IMR-90 (cell line): ENCODE measurements around the gene TIRAP. TPM values are rescaled to one million over a fixed set of nuclear protein-coding genes. Genes with fewer than 3 reads are reported as not detected.

ENCODE experiments used
- ATAC-seq: fragments of 200-7000 bp; cut with Tn5 transposase; 2 replicates; pipeline ENCODE4 v1.9.1; 2020; ENCODE audit warnings: low read depth, mild to moderate bottlenecking, moderate library complexity
- BruUV-seq: library from RNA; stranded (reverse); fragments of 400-500 nt; replicated peaks from 2 replicates; lab custom pipeline; 2021; lab: Mats Ljungman, UMichigan
- CTCF ChIA-PET: fragments of 300-600 bp; formaldehyde crosslinking; extraction: SDS; loops from one replicate; lab custom pipeline; 2021; ENCODE audit warnings: antibody characterized with exemption; lab: Yijun Ruan, JAX
- POLR2A ChIA-PET: fragments of 300-600 bp; sonication (Branson Sonifier 250); formaldehyde crosslinking; loops from one replicate; lab custom pipeline; 2022; ENCODE audit warnings: antibody characterized with exemption; ENCODE audit not compliant: unreplicated experiment; lab: Charles Lee
- DNase-seq: peaks from one replicate; pipeline ENCODE4 v3.0.0; 2013
- H2AFZ ChIP-seq: replicated peaks from 2 replicates; pipeline ENCODE3; 2013; ENCODE audit warnings: low read length, mild to moderate bottlenecking; ENCODE audit not compliant: poor library complexity
- H2AK5ac ChIP-seq: 2 replicates; pipeline ENCODE4 v1.6.1; 2013; ENCODE audit warnings: low read depth, low read length, inconsistent platforms
- H2AK9ac ChIP-seq: replicated peaks from 2 replicates; pipeline ENCODE3; 2013; ENCODE audit warnings: mild to moderate bottlenecking, low read depth, low read length, moderate library complexity; ENCODE audit not compliant: poor library complexity
- H2BK120ac ChIP-seq: 2 replicates; pipeline ENCODE4 v1.6.1; 2013; ENCODE audit warnings: low read depth, low read length, inconsistent platforms
- H2BK15ac ChIP-seq: 3 replicates; pipeline ENCODE4 v1.6.1; 2013; ENCODE audit warnings: low read depth, low read length, inconsistent platforms
- H2BK20ac ChIP-seq: 2 replicates; pipeline ENCODE4 v1.6.1; 2013; ENCODE audit warnings: low read depth, mild to moderate bottlenecking, inconsistent platforms, low read length, moderate library complexity
- H2BK5ac ChIP-seq: 2 replicates; pipeline ENCODE4 v1.6.1; 2013; ENCODE audit warnings: mild to moderate bottlenecking, low read depth, low read length, inconsistent platforms; ENCODE audit not compliant: poor library complexity, severe bottlenecking
- H3K14ac ChIP-seq: replicated peaks from 2 replicates; pipeline ENCODE4 v1.6.1; 2013; ENCODE audit warnings: low read depth, low read length, inconsistent platforms
- H3K18ac ChIP-seq: 2 replicates; pipeline ENCODE4 v1.6.1; 2013; ENCODE audit warnings: low read depth, low read length, control low read depth
- H3K23ac ChIP-seq: 2 replicates; pipeline ENCODE4 v1.6.1; 2013; ENCODE audit warnings: low read depth, low read length, inconsistent platforms
- H3K27ac ChIP-seq: 2 replicates; pipeline ENCODE4 v1.5.1; 2013; ENCODE audit warnings: mild to moderate bottlenecking, control low read depth, low read length; ENCODE audit not compliant: insufficient read depth
- H3K27me3 ChIP-seq: 2 replicates; pipeline ENCODE4 v1.6.1; 2013; ENCODE audit warnings: low read length; ENCODE audit not compliant: control insufficient read depth, insufficient read depth
- H3K36me3 ChIP-seq: 2 replicates; pipeline ENCODE4 v1.6.1; 2013; ENCODE audit warnings: low read length, mixed read lengths; ENCODE audit not compliant: control insufficient read depth, insufficient read depth
- H3K4ac ChIP-seq: 2 replicates; pipeline ENCODE4 v1.6.1; 2013; ENCODE audit warnings: low read depth, low read length, inconsistent platforms
- H3K4me1 ChIP-seq: 2 replicates; pipeline ENCODE4 v1.6.1; 2013; ENCODE audit warnings: low read length, mixed read lengths; ENCODE audit not compliant: control insufficient read depth, insufficient read depth
- H3K4me2 ChIP-seq: 2 replicates; pipeline ENCODE4 v1.6.1; 2013; ENCODE audit warnings: low read depth, mild to moderate bottlenecking, control low read depth, low read length, moderate library complexity
- H3K4me3 ChIP-seq: 2 replicates; pipeline ENCODE4 v1.5.1; 2013; ENCODE audit warnings: low read depth, mild to moderate bottlenecking, control low read depth, low read length, moderate library complexity; ENCODE audit not compliant: insufficient read depth
- H3K56ac ChIP-seq: 2 replicates; pipeline ENCODE4 v1.6.1; 2013; ENCODE audit warnings: low read length, inconsistent platforms; ENCODE audit not compliant: insufficient read depth; ENCODE audit errors: extremely low read depth
- H3K79me1 ChIP-seq, 2 experiments: 2 replicates each; pipeline ENCODE4 v1.6.1; 2013; ENCODE audit warnings: low read length in 2 of 2, inconsistent platforms in 1 of 2, low read depth in 1 of 2
- H3K9ac ChIP-seq: 2 replicates; pipeline ENCODE4 v1.6.1; 2013; ENCODE audit warnings: low read depth, low read length, control low read depth
- H3K9me1 ChIP-seq: 2 replicates; pipeline ENCODE4 v1.6.1; 2013; ENCODE audit warnings: low read length, inconsistent platforms; ENCODE audit not compliant: insufficient read depth
- H3K9me3 ChIP-seq: 2 replicates; pipeline ENCODE4 v1.6.1; 2013; ENCODE audit warnings: low read length; ENCODE audit not compliant: control insufficient read depth, insufficient read depth
- H4K20me1 ChIP-seq: 2 replicates; pipeline ENCODE4 v1.6.1; 2013; ENCODE audit warnings: low read length, inconsistent platforms; ENCODE audit not compliant: insufficient read depth
- H4K5ac ChIP-seq: 2 replicates; pipeline ENCODE4 v1.6.1; 2013; ENCODE audit warnings: mild to moderate bottlenecking, low read depth, low read length, control low read depth
- H4K8ac ChIP-seq, 2 experiments: 2 replicates each; pipeline ENCODE4 v1.6.1; 2013; ENCODE audit warnings: low read depth in 2 of 2, low read length in 2 of 2, control low read depth in 1 of 2, inconsistent platforms in 1 of 2
- H4K91ac ChIP-seq: 2 replicates; pipeline ENCODE4 v1.6.1; 2013; ENCODE audit warnings: low read depth, low read length, inconsistent platforms; ENCODE audit not compliant: insufficient read depth
- BHLHE40 ChIP-seq: fragments of 150-350 bp; IDR thresholded peaks from 2 replicates; pipeline ENCODE4 v1.6.1; 2016; ENCODE audit warnings: mild to moderate bottlenecking, low read depth, low read length
- CHD1 ChIP-seq: IDR thresholded peaks from 2 replicates; pipeline ENCODE4 v1.6.1; 2012; ENCODE audit warnings: low read depth, low read length, improper control_type of control experiment
- MAFK ChIP-seq: IDR thresholded peaks from 2 replicates; pipeline ENCODE4 v1.6.1; 2012; ENCODE audit warnings: low read depth, low read length, improper control_type of control experiment
- MXI1 ChIP-seq: IDR thresholded peaks from 2 replicates; pipeline ENCODE4 v1.6.1; 2012; ENCODE audit warnings: low read depth, mild to moderate bottlenecking, low read length, moderate library complexity, borderline replicate concordance
- POLR2A ChIP-seq: IDR thresholded peaks from 2 replicates; pipeline ENCODE4 v1.6.1; 2012; ENCODE audit warnings: mild to moderate bottlenecking, low read depth, low read length
- SMC3 ChIP-seq: fragments of 150-350 bp; IDR thresholded peaks from 2 replicates; pipeline ENCODE4 v1.6.1; 2016; ENCODE audit warnings: low read depth, mild to moderate bottlenecking, antibody characterized with exemption, low read length, moderate library complexity
- WGBS, 2 experiments: methylation state at CpG; one replicate each; pipeline versions ENCODE4 v1.1.5 to v1.1.7; 2013; ENCODE audit warnings: missing lambda C conversion rate in 2 of 2; ENCODE audit not compliant: insufficient read length in 1 of 2; ENCODE audit errors: extremely low coverage in 2 of 2; 5-methylcytosine and 5-hydroxymethylcytosine counted together
- dilution Hi-C: fragments of 300-500 bp; cut with HindIII; formaldehyde crosslinking; loops from one replicate; pipeline ENCODE4 v1.14.3; 2018; ENCODE audit warnings: low sequenced_read_pairs; ENCODE audit not compliant: unreplicated experiment
- in situ Hi-C: fragments of 300-500 bp; cut with MboI; formaldehyde crosslinking; loops from 3 replicates; pipeline ENCODE4 v1.14.3; 2019; ENCODE audit warnings: low sequenced_read_pairs, inconsistent platforms, mixed read lengths
- intact Hi-C: fragments of 100-400 bp; cut with micrococcal nuclease; formaldehyde crosslinking; loops from 2 replicates; pipeline ENCODE4 v1.10.0; 2022
- polyA plus RNA-seq, 3 experiments: library from polyadenylated mRNA; depleted of rRNA; stranded (reverse); fragments of >200 nt; gene quantifications; 2 replicates each; pipeline ENCODE4 v1.2.3, GENCODE V29; 2012; ENCODE audit warnings: low replicate concordance in 1 of 3
- total RNA-seq: library from RNA; depleted of rRNA; stranded (reverse); fragments of >200 nt; gene quantifications from 2 replicates; pipeline ENCODE4 v1.2.3, GENCODE V29; 2012
- TF ChIP-seq, protein P1 (sequence below): conservative IDR thresholded peaks from 2 replicates; pipeline ENCODE4 v1.5.1; 2012; ENCODE audit warnings: mild to moderate bottlenecking, low read depth, low read length, improper control_type of control experiment

Gene TIRAP
- total and polyA plus RNA-seq, 2 of the 4 experiments (the other 2 are of a cell fraction): 3.0 to 7.4 TPM

DNA sequence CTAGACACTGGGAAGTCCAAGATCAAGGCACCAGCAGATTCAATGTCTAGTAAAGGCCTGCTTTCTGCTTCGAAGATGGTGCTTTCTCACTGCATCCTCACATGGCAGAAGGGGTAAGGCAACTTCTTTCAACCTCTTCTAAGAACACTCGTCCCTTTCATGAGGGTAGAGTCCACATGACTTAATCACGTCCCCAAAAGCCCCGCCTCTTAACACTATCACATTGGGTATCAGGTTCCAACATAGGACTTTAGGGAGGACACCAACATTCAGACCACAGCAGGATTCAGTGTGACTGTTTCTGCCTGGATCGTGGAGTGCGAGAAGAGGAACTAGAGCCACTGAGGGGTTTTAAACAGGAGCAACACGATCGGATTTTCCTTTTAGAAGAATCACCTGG, 3.7 kb upstream of the TIRAP start:
- no peak overlapping the region for H2BK20ac ChIP-seq
- DNase-seq: no peak
- BruUV-seq: no TSS peak
- H4K20me1 ChIP-seq: no peaks in the 10 kb centered on the region
- H3K18ac ChIP-seq: no peak overlapping the region
- H2AK9ac ChIP-seq: no peak overlapping the region
- ChIA-PET POLR2A (no interaction called here), CTCF (no interaction called here)
- H3K27ac ChIP-seq: no peak overlapping the region
- no peak overlapping the region for H3K4me2 ChIP-seq
- no peak for ATAC-seq
- H2BK5ac ChIP-seq: no peak overlapping the region
- no peak overlapping the region for H3K9ac ChIP-seq
- TF ChIP-seq MXI1 (no peak), BHLHE40 (no peak), SMC3 (no peak), POLR2A (no peak), CHD1 (no peak), MAFK (no peak)
- TF ChIP-seq, protein P1, sequence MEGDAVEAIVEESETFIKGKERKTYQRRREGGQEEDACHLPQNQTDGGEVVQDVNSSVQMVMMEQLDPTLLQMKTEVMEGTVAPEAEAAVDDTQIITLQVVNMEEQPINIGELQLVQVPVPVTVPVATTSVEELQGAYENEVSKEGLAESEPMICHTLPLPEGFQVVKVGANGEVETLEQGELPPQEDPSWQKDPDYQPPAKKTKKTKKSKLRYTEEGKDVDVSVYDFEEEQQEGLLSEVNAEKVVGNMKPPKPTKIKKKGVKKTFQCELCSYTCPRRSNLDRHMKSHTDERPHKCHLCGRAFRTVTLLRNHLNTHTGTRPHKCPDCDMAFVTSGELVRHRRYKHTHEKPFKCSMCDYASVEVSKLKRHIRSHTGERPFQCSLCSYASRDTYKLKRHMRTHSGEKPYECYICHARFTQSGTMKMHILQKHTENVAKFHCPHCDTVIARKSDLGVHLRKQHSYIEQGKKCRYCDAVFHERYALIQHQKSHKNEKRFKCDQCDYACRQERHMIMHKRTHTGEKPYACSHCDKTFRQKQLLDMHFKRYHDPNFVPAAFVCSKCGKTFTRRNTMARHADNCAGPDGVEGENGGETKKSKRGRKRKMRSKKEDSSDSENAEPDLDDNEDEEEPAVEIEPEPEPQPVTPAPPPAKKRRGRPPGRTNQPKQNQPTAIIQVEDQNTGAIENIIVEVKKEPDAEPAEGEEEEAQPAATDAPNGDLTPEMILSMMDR: no peak
- no peak overlapping the region for H3K4me3 ChIP-seq
- intact Hi-C loops (no loop called here), dilution Hi-C loops (no loop called here), in situ Hi-C loops (no loop called here)
- no peak overlapping the region for H4K91ac ChIP-seq
- no peak overlapping the region for H3K4ac ChIP-seq
- peaks cover 3 to 14% of the 10 kb centered on the region in 2 experiments; a peak in 3 of 4 replicates for H3K79me1 ChIP-seq
- H4K8ac ChIP-seq: no peak overlapping the region
- no peak overlapping the region for H2AFZ ChIP-seq
- H3K14ac ChIP-seq: no peak overlapping the region
- H3K9me3 ChIP-seq: no peaks in the 10 kb centered on the region
- H3K23ac ChIP-seq: no peak overlapping the region
- WGBS, 2 experiments: 92% methylated on average over 4 of the region's 8 CpGs; no CpG with 5 or more reads in 1 of the 2 experiments
- no peak overlapping the region for H2BK120ac ChIP-seq
- H3K56ac ChIP-seq: no peak overlapping the region
- no peak overlapping the region for H2BK15ac ChIP-seq
- peaks cover 5% of the 10 kb centered on the region; the same call in 1 of the 2 replicates for H3K9me1 ChIP-seq
- no peaks in the 10 kb centered on the region for H3K27me3 ChIP-seq
- H3K36me3 ChIP-seq: peaks cover 26% of the 10 kb centered on the region
- H2AK5ac ChIP-seq: no peak overlapping the region
- H3K4me1 ChIP-seq: peaks cover 3% of the 10 kb centered on the region; the same call in 1 of the 2 replicates
- no peak overlapping the region for H4K5ac ChIP-seq
